Fibroblast of the aortic adventitia (primary cell): ENCODE results near the gene LRP2. TPM values are rescaled to one million over a fixed set of nuclear protein-coding genes. Genes with fewer than 3 reads are reported as not detected.
A peak's percentile ranks its signal among the peaks of the same experiment; 100 is the strongest.

Experiments
- DNase-seq: peaks from one replicate; pipeline ENCODE4 v3.0.0-alpha.2; 2010; ENCODE audit warnings: low read depth
- H3K4me3 ChIP-seq: 2 replicates; pipeline ENCODE4 v1.5.1; 2011; ENCODE audit warnings: low read depth, mild to moderate bottlenecking, control low read depth, low read length, moderate library complexity
- CTCF ChIP-seq: IDR thresholded peaks from 2 replicates; pipeline ENCODE4 v1.5.1; 2011; ENCODE audit warnings: mild to moderate bottlenecking, low read length, control low read depth, inconsistent platforms; ENCODE audit not compliant: insufficient read depth
- total RNA-seq: library from RNA; depleted of rRNA; stranded (reverse); fragments of >200 nt; gene quantifications from 2 replicates; pipeline ENCODE4 v1.2.3, GENCODE V29; 2012; ENCODE audit warnings: low replicate concordance

The LRP2 gene
- total RNA-seq, 1 donor: not detected

GRCh38 chr2:169225233-169225750 is 137.0 kb downstream of the LRP2 start:
- H3K4me3 ChIP-seq: no peak overlapping the region
- no peak for TF ChIP-seq CTCF

GRCh38 chr2:169222665-169223064 is 139.7 kb downstream of the LRP2 start:
- TF ChIP-seq CTCF: no peak
- DNase-seq: no peak

More at GRCh38 chr2:169225233-169225750, 137.0 kb downstream of the LRP2 start:
- no peak for DNase-seq

GRCh38 chr2:169221745-169222369 is 140.5 kb downstream of the LRP2 start:
- peak; percentile 40 for TF ChIP-seq CTCF
- no peak overlapping the region for H3K4me3 ChIP-seq
- DNase-seq: peak; percentile 2

More at GRCh38 chr2:169222665-169223064, 139.7 kb downstream of the LRP2 start:
- H3K4me3 ChIP-seq: no peak overlapping the region

GRCh38 chr2:169210917-169211316 is 151.4 kb downstream of the LRP2 start:
- no peak for TF ChIP-seq CTCF
- H3K4me3 ChIP-seq: no peak overlapping the region
- no peak for DNase-seq

- DNase-seq: no peak
- H3K4me3 ChIP-seq: no peak overlapping the region
- no peak for TF ChIP-seq CTCF
Observed at GRCh38 chr2:169208026-169208425, 154.3 kb downstream of the LRP2 start.

GRCh38 chr2:169205176-169205575 is 157.2 kb downstream of the LRP2 start:
- no peak for DNase-seq
- H3K4me3 ChIP-seq: no peak overlapping the region
- no peak for TF ChIP-seq CTCF

GRCh38 chr2:169203952-169204351 is 158.4 kb downstream of the LRP2 start:
- H3K4me3 ChIP-seq: no peak overlapping the region
- TF ChIP-seq CTCF: no peak
- no peak for DNase-seq
